ENCODE data around the gene FGGY. TPM values are rescaled to one million over a fixed set of nuclear protein-coding genes. Genes with fewer than 3 reads are reported as not detected.
"Not testable (repeated sequence)": the region's sequence is repeated elsewhere in the genome, so short reads cannot be mapped to it uniquely, and the experiment has no call there.

FGGY gene
- total RNA-seq, 4 donors from 2014 or later: 12.4 to 17.5 (median 16.1) TPM

- no peak for TF ChIP-seq CTCF (IDR thresholded peaks at IDR 0.05)
- no peak for TF ChIP-seq POLR2AphosphoS5 (IDR thresholded peaks at IDR 0.05)
- no peak for TF ChIP-seq POLR2A (IDR thresholded peaks at IDR 0.05)
- TF ChIP-seq EP300 (IDR thresholded peaks at IDR 0.05): no peak
- no peak overlapping the region for H3K4me3 ChIP-seq
- no peaks in the 10 kb centered on the region for H3K36me3 ChIP-seq
- H3K27me3 ChIP-seq: no peaks in the 10 kb centered on the region
- WGBS: 55% methylated on average over 12 of the region's 12 CpGs
- H3K27ac ChIP-seq: peak overlapping the region; percentile 58
- H3K9me3 ChIP-seq: no peaks in the 10 kb centered on the region
- peaks cover 23% of the 10 kb centered on the region for H3K4me1 ChIP-seq
- DNase-seq (ENCODE audit: low spot score in 2 of 2): peak in 1 of 2 donors; percentile 79
These were observed 434.0 kb downstream of the FGGY start for GRCh38 chr1:59730759-59731478.

- TF ChIP-seq CTCF (IDR thresholded peaks at IDR 0.05) (no peak), EP300 (IDR thresholded peaks at IDR 0.05) (no peak), POLR2A (IDR thresholded peaks at IDR 0.05) (no peak), POLR2AphosphoS5 (IDR thresholded peaks at IDR 0.05) (no peak)
- H3K4me1 ChIP-seq: peaks cover 23% of the 10 kb centered on the region
- 94% methylated on average over 1 of the region's 1 CpG for WGBS
- peak overlapping the region; percentile 58 for H3K27ac ChIP-seq
- H3K9me3 ChIP-seq: no peaks in the 10 kb centered on the region
- no peak overlapping the region for H3K4me3 ChIP-seq
- H3K36me3 ChIP-seq: no peaks in the 10 kb centered on the region
- no peak for DNase-seq (ENCODE audit: low spot score in 2 of 2)
- no peaks in the 10 kb centered on the region for H3K27me3 ChIP-seq
These were observed 434.7 kb downstream of the FGGY start for GRCh38 chr1:59731591-59731990.

- H3K27ac ChIP-seq: no peak overlapping the region
- TF ChIP-seq POLR2AphosphoS5 (IDR thresholded peaks at IDR 0.05) (no peak), EP300 (IDR thresholded peaks at IDR 0.05) (no peak), POLR2A (IDR thresholded peaks at IDR 0.05) (no peak), CTCF (IDR thresholded peaks at IDR 0.05) (no peak)
- 90% methylated on average over 10 of the region's 10 CpGs for WGBS
- no peaks in the 10 kb centered on the region for H3K9me3 ChIP-seq
- peaks cover 23% of the 10 kb centered on the region for H3K4me1 ChIP-seq
- no peaks in the 10 kb centered on the region for H3K36me3 ChIP-seq
- DNase-seq (ENCODE audit: low spot score in 2 of 2): no peak
- H3K27me3 ChIP-seq: no peaks in the 10 kb centered on the region
- H3K4me3 ChIP-seq: no peak overlapping the region
These were observed 435.5 kb downstream of the FGGY start for GRCh38 chr1:59732214-59732955.

- Histone ChIP-seq H3K4me1 (peaks cover 23% of the 10 kb centered on the region), H3K9me3 (no peaks in the 10 kb centered on the region), H3K27me3 (no peaks in the 10 kb centered on the region), H3K4me3 (no peak overlapping the region), H3K36me3 (no peaks in the 10 kb centered on the region), H3K27ac (peak overlapping the region; percentile 50)
- DNase-seq (ENCODE audit: low spot score in 2 of 2): no peak
- WGBS: 91% methylated on average over 3 of the region's 3 CpGs
- no peak for TF ChIP-seq CTCF (IDR thresholded peaks at IDR 0.05)
- no peak for TF ChIP-seq POLR2AphosphoS5 (IDR thresholded peaks at IDR 0.05)
- no peak for TF ChIP-seq EP300 (IDR thresholded peaks at IDR 0.05)
- no peak for TF ChIP-seq POLR2A (IDR thresholded peaks at IDR 0.05)
These were observed 436.7 kb downstream of the FGGY start for GRCh38 chr1:59733443-59734141.

- H3K9me3 ChIP-seq; DNase-seq (ENCODE audit: low spot score in 2 of 2); H3K4me3 ChIP-seq; H3K27me3 ChIP-seq; H3K36me3 ChIP-seq; H3K27ac ChIP-seq: not testable (repeated sequence)
- 83% methylated on average over 3 of the region's 3 CpGs for WGBS
- H3K4me1 ChIP-seq: peaks cover 17% of the 10 kb centered on the region
These were observed 439.0 kb downstream of the FGGY start for GRCh38 chr1:59735927-59736326.
